Fibroblast of the aortic adventitia (primary cell): ENCODE measurements around the gene GRK6. TPM values are rescaled to one million over a fixed set of nuclear protein-coding genes. Genes with fewer than 3 reads are reported as not detected.

Experiments
- DNase-seq: peaks from one replicate; pipeline ENCODE4 v3.0.0-alpha.2; 2010; ENCODE audit warnings: low read depth
- H3K4me3 ChIP-seq: 2 replicates; pipeline ENCODE4 v1.5.1; 2011; ENCODE audit warnings: low read depth, mild to moderate bottlenecking, control low read depth, low read length, moderate library complexity
- total RNA-seq: library from RNA; depleted of rRNA; stranded (reverse); fragments of >200 nt; gene quantifications from 2 replicates; pipeline ENCODE4 v1.2.3, GENCODE V29; 2012; ENCODE audit warnings: low replicate concordance
- TF ChIP-seq, protein P1 (sequence below): IDR thresholded peaks from 2 replicates; pipeline ENCODE4 v1.5.1; 2011; ENCODE audit warnings: mild to moderate bottlenecking, low read length, control low read depth, inconsistent platforms; ENCODE audit not compliant: insufficient read depth

GRK6 gene
- total RNA-seq, 1 donor, result 15.7 TPM

DNA sequence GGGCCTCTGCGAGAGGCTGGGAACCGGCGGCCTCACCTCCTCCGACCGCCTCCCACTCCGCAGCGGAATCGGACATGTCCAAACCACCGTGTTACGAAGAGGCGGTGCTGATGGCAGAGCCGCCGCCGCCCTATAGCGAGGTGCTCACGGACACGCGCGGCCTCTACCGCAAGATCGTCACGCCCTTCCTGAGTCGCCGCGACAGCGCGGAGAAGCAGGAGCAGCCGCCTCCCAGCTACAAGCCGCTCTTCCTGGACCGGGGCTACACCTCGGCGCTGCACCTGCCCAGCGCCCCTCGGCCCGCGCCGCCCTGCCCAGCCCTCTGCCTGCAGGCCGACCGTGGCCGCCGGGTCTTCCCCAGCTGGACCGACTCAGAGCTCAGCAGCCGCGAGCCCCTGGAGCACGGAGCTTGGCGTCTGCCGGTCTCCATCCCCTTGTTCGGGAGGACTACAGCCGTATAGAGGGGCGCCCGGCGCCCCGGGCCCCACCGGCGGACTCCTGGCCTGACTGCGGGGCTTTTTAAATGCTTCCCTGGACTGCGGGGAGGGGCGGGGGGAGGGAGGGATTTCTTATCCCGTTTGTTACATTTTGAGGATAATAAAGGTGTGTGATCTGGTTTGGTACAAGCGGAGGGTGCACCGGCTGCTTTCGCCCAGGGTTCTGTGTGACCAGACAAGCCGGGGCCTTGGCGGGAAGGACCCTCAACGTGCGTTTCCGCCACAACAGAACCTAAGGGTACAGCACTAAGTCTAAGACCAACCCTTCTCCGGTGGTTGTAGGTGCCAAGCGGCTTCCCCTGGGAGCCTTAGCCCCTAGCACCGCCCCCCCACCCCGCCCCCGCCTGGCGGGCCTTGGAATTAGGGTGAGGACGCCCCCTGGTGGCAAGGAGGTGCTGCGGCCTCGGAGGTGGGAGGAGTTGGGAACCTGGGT, 29.4 kb downstream of the GRK6 start:
- peak overlapping the region; percentile 22 for H3K4me3 ChIP-seq
- TF ChIP-seq, protein P1, sequence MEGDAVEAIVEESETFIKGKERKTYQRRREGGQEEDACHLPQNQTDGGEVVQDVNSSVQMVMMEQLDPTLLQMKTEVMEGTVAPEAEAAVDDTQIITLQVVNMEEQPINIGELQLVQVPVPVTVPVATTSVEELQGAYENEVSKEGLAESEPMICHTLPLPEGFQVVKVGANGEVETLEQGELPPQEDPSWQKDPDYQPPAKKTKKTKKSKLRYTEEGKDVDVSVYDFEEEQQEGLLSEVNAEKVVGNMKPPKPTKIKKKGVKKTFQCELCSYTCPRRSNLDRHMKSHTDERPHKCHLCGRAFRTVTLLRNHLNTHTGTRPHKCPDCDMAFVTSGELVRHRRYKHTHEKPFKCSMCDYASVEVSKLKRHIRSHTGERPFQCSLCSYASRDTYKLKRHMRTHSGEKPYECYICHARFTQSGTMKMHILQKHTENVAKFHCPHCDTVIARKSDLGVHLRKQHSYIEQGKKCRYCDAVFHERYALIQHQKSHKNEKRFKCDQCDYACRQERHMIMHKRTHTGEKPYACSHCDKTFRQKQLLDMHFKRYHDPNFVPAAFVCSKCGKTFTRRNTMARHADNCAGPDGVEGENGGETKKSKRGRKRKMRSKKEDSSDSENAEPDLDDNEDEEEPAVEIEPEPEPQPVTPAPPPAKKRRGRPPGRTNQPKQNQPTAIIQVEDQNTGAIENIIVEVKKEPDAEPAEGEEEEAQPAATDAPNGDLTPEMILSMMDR, result peak; percentile 98
- peak; percentile 90 for DNase-seq

DNA sequence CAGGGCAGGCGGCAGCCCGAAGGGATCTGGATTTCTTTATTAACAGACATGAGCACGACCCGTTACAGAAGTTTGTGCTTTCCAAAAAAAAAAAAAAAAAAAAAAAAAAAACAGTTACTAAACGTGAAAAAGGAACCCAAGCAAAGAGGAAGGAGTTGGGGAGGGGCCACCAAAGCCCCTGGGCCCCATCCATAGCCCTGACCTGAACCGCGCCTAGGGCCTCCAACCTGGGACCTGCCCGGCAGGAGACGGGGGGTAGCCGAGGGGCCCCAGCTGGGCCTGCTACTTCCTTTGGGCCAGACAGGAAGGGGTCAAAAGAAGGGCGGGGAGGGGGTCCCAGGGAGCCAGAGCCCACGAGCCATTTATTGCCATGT, 30.1 kb downstream of the GRK6 start:
- TF ChIP-seq, protein P1, result no peak
- H3K4me3 ChIP-seq, result no peak overlapping the region
- DNase-seq, result no peak

DNA sequence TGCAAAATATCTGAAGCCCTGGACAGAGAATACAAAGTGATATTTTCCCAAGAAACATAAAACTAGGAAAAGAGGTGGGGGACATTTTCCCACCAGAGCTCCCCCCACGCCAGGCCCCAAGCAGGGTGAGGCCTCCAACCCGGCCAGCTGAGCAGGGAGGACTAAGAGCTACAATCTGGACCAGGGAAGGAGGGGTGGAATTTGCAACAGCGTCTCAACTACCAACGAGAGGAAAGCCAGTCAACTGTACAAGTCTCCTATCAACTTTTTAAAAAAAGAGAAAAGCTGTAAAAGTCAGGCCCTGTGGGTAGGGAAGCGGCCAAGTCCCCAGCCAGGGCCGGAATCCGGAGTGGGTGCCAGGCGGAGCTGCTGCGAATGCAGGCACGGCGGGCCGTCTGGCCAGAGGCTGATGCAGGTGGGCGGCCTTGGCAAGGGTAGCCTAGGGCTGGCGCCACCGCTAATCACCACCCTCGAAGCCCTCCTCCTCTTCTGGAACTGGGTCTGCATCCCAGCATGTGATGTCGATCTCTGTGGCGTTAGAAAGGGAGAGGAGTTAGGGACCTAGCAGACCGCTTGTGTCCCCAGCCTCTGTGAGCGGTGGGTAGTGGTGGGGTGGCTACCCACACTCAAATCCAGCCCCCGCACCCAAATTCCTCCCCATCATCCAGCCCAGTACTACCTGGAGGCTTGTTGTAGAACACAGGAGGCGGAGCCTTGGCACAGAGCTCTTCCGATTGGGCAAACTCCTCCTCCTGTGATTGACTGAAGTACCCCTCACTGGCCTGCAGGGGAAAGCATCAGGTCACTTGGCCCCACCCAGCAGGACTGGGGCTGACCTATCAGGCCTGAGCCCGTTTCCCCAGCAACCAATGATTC, 30.7 kb downstream of the GRK6 start:
- no peak overlapping the region for H3K4me3 ChIP-seq
- peak; percentile 95 for DNase-seq
- TF ChIP-seq, protein P1, result peak; percentile 81

DNA sequence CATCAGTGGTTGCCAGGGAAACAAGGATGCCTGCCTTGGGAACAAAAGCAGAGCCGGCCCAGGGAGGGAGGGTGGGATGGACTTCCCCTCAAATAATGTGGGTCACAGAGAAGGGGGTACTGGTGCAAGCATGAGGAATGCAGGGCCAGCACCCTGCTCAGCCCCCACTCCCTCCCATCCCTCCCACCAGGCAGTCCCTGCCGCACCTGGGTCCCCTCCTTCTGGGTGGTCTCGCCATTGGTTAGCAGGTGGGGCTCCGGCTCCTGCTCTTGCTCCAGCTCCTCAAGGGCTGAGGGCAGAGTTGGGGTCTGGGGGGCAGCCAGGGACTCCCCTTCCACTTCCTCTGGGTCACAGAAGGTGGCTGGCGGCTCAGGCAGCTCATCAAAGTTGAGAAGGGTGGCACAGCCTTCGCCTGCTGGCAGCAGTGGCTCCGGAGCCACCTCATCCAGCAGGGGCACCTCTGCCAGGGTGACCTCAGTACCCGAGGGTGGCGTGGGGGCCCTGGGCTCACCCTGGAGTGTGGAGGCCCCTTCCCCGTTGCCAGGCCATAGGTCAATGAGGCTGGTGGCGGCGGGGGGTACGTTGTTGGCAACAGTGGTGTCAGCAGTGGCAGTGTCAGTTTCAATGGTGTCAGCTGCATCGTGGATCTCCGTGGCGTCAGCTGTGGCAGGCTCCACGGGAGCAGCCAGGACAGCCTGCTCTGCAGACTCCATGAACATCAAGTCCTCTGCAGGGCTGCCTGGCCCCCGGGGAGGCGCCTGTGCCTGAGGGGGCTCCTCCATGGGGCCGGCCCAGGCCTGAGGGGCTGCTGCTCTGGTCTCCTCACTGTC, 31.6 kb downstream of the GRK6 start:
- TF ChIP-seq, protein P1, result no peak
- no peak overlapping the region for H3K4me3 ChIP-seq
- DNase-seq, result no peak

DNA sequence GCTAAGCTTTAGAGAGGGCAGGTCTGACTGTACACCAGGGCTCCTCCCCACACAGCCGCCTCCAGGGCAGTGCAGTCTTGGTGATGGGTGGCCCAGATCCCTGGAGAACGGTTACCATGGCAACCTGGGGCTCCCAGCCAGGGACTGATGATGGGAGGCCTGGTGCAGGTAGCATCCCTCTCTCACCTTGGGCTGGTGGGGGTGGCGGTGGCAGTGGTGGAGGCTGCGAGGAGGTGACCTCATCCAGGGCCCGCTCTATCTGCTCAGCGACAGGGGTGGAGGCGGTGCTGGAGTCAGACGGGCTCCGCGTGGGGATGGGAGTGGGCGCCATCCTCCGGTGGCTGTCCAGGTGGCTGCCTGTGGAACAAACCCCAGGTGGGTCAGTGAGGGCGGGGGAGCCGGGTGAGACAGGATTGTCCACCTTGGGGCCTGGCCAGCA, 32.5 kb downstream of the GRK6 start:
- DNase-seq, result no peak
- TF ChIP-seq, protein P1, result no peak
- no peak overlapping the region for H3K4me3 ChIP-seq

DNA sequence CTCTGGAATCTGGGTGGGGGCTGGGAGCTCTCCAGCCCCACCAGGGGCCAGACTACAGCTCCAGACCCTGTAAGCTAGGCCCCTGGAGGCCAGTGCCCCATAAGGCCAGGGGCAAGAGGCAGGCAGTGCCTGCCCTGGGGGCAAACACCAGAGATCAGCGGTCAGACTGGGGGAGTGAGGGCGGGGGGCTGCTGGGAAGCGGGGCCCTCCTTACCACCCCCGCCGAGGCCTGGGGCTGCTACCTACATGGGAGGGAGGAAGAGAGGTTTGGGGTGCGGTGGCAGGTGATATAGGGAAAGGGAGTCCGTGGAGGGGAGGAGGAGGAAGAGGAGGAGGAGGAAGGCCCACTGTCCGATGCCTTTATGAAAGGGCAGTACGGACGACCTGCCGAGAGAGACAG, 32.9 kb downstream of the GRK6 start:
- DNase-seq, result no peak
- TF ChIP-seq, protein P1, result no peak
- no peak overlapping the region for H3K4me3 ChIP-seq
